Muscle layer of duodenum (tissue), 2 donors: ENCODE results near the gene APLN.

Experiments
- H3K27ac ChIP-seq: one replicate; pipeline ENCODE4 v1.7.0; 2013; ENCODE audit warnings: mild to moderate bottlenecking, low read length
- H3K27me3 ChIP-seq: one replicate; pipeline ENCODE4 v1.7.0; 2013; ENCODE audit warnings: low read depth, mild to moderate bottlenecking, control low read depth, low read length
- H3K36me3 ChIP-seq, 2 donors: one replicate each; pipeline ENCODE4 v1.7.0; 2013; ENCODE audit warnings: low read length in 2 of 2, control low read depth in 1 of 2, mild to moderate bottlenecking in 1 of 2; ENCODE audit not compliant: insufficient read depth in 2 of 2, control insufficient read depth in 1 of 2
- H3K4me1 ChIP-seq, 2 donors: one replicate each; pipeline ENCODE4 v1.7.0; 2013; ENCODE audit warnings: low read length in 2 of 2, mild to moderate bottlenecking in 2 of 2, control low read depth in 1 of 2, moderate library complexity in 1 of 2; ENCODE audit not compliant: insufficient read depth in 2 of 2, control insufficient read depth in 1 of 2
- H3K4me3 ChIP-seq, 2 donors: one replicate each; pipeline ENCODE4 v1.7.0; 2013; ENCODE audit warnings: low read length in 2 of 2, low read depth in 1 of 2, mild to moderate bottlenecking in 1 of 2
- H3K9me3 ChIP-seq, 2 donors: one replicate each; pipeline ENCODE4 v1.7.0; 2013; ENCODE audit warnings: low read length in 2 of 2, control low read depth in 1 of 2, mild to moderate bottlenecking in 1 of 2; ENCODE audit not compliant: control insufficient read depth in 1 of 2
- donor health status: healthy.

The APLN gene

GRCh38 chrX:129636175-129636681 lies 18.5 kb downstream of the APLN start:
- Histone ChIP-seq H3K9me3 (no peaks in the 10 kb centered on the region), H3K4me1 (no peaks in the 10 kb centered on the region), H3K27ac (peak overlapping the region; percentile 63), H3K27me3 (no peaks in the 10 kb centered on the region), H3K36me3 (no peaks in the 10 kb centered on the region), H3K4me3 (no peak overlapping the region)

- H3K27ac ChIP-seq: no peak overlapping the region
- H3K4me1 ChIP-seq: no peaks in the 10 kb centered on the region
- H3K36me3 ChIP-seq: no peaks in the 10 kb centered on the region
- H3K9me3 ChIP-seq: no peaks in the 10 kb centered on the region
- H3K4me3 ChIP-seq: no peak overlapping the region
- H3K27me3 ChIP-seq: no peaks in the 10 kb centered on the region
These were observed 20.2 kb downstream of the APLN start for GRCh38 chrX:129634541-129634940.

GRCh38 chrX:129632443-129632842 lies 22.3 kb downstream of the APLN start:
- Histone ChIP-seq H3K4me1 (no peaks in the 10 kb centered on the region), H3K27ac (no peak overlapping the region), H3K36me3 (no peaks in the 10 kb centered on the region), H3K27me3 (no peaks in the 10 kb centered on the region), H3K9me3 (no peaks in the 10 kb centered on the region), H3K4me3 (no peak overlapping the region)

- no peaks in the 10 kb centered on the region for H3K27me3 ChIP-seq
- H3K9me3 ChIP-seq: no peaks in the 10 kb centered on the region
- no peaks in the 10 kb centered on the region for H3K36me3 ChIP-seq
- H3K4me1 ChIP-seq: no peaks in the 10 kb centered on the region
- H3K27ac ChIP-seq: no peak overlapping the region
- H3K4me3 ChIP-seq: no peak overlapping the region
These were observed 22.9 kb downstream of the APLN start for GRCh38 chrX:129631849-129632248.

- H3K36me3 ChIP-seq: no peaks in the 10 kb centered on the region
- H3K27ac ChIP-seq: no peak overlapping the region
- no peaks in the 10 kb centered on the region for H3K27me3 ChIP-seq
These were observed 24.9 kb downstream of the APLN start for GRCh38 chrX:129629837-129630236.

GRCh38 chrX:129626026-129626425 lies 28.7 kb downstream of the APLN start:
- H3K27me3 ChIP-seq: no peaks in the 10 kb centered on the region
- no peaks in the 10 kb centered on the region for H3K4me1 ChIP-seq
- H3K9me3 ChIP-seq: no peaks in the 10 kb centered on the region
- H3K36me3 ChIP-seq: no peaks in the 10 kb centered on the region
- no peak overlapping the region for H3K27ac ChIP-seq
- no peak overlapping the region for H3K4me3 ChIP-seq

More at GRCh38 chrX:129629837-129630236, 24.9 kb downstream of the APLN start:
- Histone ChIP-seq H3K9me3 (no peaks in the 10 kb centered on the region), H3K4me1 (no peaks in the 10 kb centered on the region), H3K4me3 (no peak overlapping the region)

- no peaks in the 10 kb centered on the region for H3K36me3 ChIP-seq
- H3K4me3 ChIP-seq: no peak overlapping the region
- no peak overlapping the region for H3K27ac ChIP-seq
- H3K27me3 ChIP-seq: no peaks in the 10 kb centered on the region
- no peaks in the 10 kb centered on the region for H3K4me1 ChIP-seq
- H3K9me3 ChIP-seq: no peaks in the 10 kb centered on the region
These were observed 31.9 kb downstream of the APLN start for GRCh38 chrX:129622757-129623301.

- Histone ChIP-seq H3K27ac (no peak overlapping the region), H3K4me1 (no peaks in the 10 kb centered on the region), H3K36me3 (no peaks in the 10 kb centered on the region), H3K9me3 (no peaks in the 10 kb centered on the region), H3K27me3 (no peaks in the 10 kb centered on the region), H3K4me3 (no peak overlapping the region)
These were observed 35.8 kb downstream of the APLN start for GRCh38 chrX:129618997-129619396.

GRCh38 chrX:129617420-129617819 lies 37.3 kb downstream of the APLN start:
- H3K4me1 ChIP-seq: no peaks in the 10 kb centered on the region
- no peaks in the 10 kb centered on the region for H3K36me3 ChIP-seq
- H3K27me3 ChIP-seq: no peaks in the 10 kb centered on the region
- no peak overlapping the region for H3K27ac ChIP-seq
- H3K4me3 ChIP-seq: no peak overlapping the region
- H3K9me3 ChIP-seq: no peaks in the 10 kb centered on the region

GRCh38 chrX:129614481-129615255 lies 40.1 kb downstream of the APLN start:
- no peaks in the 10 kb centered on the region for H3K27me3 ChIP-seq
- H3K9me3 ChIP-seq: no peaks in the 10 kb centered on the region
- no peak overlapping the region for H3K27ac ChIP-seq
- no peaks in the 10 kb centered on the region for H3K36me3 ChIP-seq
- no peak overlapping the region for H3K4me3 ChIP-seq
- H3K4me1 ChIP-seq: no peaks in the 10 kb centered on the region

GRCh38 chrX:129613596-129613995 lies 41.2 kb downstream of the APLN start:
- no peaks in the 10 kb centered on the region for H3K27me3 ChIP-seq
- no peaks in the 10 kb centered on the region for H3K36me3 ChIP-seq
- H3K27ac ChIP-seq: no peak overlapping the region
- no peak overlapping the region for H3K4me3 ChIP-seq
- no peaks in the 10 kb centered on the region for H3K9me3 ChIP-seq
- H3K4me1 ChIP-seq: no peaks in the 10 kb centered on the region
